NCI-H524 (cell line): ENCODE measurements around the gene GJB1.
"Not testable (repeated sequence)": the region's sequence is repeated elsewhere in the genome, so short reads cannot be mapped to it uniquely, and the experiment has no call there.

ENCODE experiments used
- DNase-seq, 2 experiments: peaks; one replicate each; lab custom pipeline; 2025; lab: John Stamatoyannopoulos, UW

GJB1 gene

GRCh38 chrX:71256051-71256450 is 33.0 kb downstream of the GJB1 start:
- DNase-seq, result no peak

GRCh38 chrX:71256856-71257255 is 33.8 kb downstream of the GJB1 start:
- DNase-seq, result no peak

DNA sequence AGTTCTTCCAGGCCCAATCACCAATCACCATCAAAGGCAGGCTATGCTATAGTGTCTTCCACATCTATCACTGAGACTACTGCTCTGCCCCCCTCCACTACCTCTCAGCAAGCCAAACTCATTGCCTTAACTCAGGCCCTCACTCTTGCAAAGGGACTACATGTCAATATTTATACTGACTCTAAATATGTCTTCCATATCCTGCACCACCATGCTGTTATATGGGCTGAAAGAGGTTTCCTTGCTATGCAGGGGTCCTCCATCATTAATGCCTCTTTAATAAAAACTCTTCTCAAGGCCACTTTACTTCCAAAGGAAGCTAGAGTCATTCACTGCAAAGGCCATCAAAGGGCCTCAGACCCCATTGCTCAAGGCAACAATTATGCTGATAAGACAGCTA is 45.6 kb downstream of the GJB1 start:
- not testable (repeated sequence) for DNase-seq

DNA sequence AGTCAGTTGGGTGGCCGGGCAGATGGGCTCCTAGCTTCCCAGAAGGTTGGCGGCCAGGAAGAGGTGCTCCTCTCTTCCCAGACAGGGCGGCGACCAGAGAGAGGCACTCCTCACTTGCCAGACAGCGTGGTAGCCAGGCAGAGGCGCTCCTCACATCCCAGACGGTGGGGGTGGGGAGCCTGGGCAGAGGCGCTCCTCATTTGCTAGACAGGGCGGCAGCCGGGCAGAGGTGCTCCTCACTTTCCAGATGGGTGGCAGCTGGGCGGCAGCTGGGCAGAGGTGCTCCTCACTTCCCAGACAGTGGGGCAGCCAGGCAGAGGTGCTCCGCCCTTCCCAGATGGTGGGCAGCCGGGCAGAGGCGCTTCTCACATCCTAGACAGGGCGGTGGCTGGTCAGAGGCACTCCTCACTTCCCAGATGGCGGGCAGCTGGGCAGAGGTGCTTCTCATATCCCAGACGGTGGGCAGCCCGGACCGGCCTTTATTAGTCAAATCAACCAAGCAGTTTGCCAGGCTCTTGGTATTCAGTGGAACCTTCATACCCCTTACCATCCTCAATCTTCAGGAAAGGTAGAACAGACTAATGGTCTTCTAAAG is 46.9 kb downstream of the GJB1 start:
- no peak for DNase-seq

- not testable (repeated sequence) for DNase-seq
These were observed 49.3 kb downstream of the GJB1 start for GRCh38 chrX:71272313-71272712.
